ENCODE measurements around the gene GATA2.

The GATA2 gene

DNA sequence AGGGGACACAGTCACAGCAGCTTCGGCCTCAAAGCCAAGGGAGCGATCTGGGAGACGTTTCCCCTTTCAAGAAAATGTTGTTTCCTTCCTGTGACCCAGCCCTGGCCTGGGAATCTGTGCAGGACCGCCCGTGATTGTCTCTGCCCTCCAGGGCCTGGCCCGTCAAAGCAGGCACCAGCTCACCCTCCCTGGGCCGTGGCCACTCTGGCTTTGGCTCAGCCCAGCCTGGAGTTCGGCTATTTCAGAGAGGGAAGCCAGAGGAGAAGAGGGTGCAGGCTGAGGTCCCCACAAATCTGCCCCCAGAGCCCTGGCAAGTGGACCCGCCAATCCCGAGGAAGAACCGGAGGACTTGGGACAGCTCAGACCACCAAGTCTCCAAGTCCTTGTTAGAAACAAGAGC is 12.7 kb downstream of the GATA2 start:
- TF ChIP-seq, protein P1, sequence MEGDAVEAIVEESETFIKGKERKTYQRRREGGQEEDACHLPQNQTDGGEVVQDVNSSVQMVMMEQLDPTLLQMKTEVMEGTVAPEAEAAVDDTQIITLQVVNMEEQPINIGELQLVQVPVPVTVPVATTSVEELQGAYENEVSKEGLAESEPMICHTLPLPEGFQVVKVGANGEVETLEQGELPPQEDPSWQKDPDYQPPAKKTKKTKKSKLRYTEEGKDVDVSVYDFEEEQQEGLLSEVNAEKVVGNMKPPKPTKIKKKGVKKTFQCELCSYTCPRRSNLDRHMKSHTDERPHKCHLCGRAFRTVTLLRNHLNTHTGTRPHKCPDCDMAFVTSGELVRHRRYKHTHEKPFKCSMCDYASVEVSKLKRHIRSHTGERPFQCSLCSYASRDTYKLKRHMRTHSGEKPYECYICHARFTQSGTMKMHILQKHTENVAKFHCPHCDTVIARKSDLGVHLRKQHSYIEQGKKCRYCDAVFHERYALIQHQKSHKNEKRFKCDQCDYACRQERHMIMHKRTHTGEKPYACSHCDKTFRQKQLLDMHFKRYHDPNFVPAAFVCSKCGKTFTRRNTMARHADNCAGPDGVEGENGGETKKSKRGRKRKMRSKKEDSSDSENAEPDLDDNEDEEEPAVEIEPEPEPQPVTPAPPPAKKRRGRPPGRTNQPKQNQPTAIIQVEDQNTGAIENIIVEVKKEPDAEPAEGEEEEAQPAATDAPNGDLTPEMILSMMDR (IDR thresholded peaks at IDR 0.05; ENCODE audit: low read depth, low read length), result no peak
- TF ChIP-seq POLR2A (IDR thresholded peaks at IDR 0.05; ENCODE audit: extremely low read depth, insufficient read length) (no peak), MAX (IDR thresholded peaks at IDR 0.05; ENCODE audit: low read depth, low read length) (no peak), MYC (IDR thresholded peaks at IDR 0.05; ENCODE audit: low read depth, low read length) (no peak)
- no peak for DNase-seq (ENCODE audit: low read depth)
- no peak overlapping the region for H3K4me3 ChIP-seq (ENCODE audit: low read depth, low read length)

- TF ChIP-seq MAX (IDR thresholded peaks at IDR 0.05; ENCODE audit: low read depth, low read length) (no peak), POLR2A (IDR thresholded peaks at IDR 0.05; ENCODE audit: extremely low read depth, insufficient read length) (no peak), MYC (IDR thresholded peaks at IDR 0.05; ENCODE audit: low read depth, low read length) (no peak)
- TF ChIP-seq, protein P1 (IDR thresholded peaks at IDR 0.05; ENCODE audit: low read depth, low read length), result no peak
- DNase-seq (ENCODE audit: low read depth), result no peak
- no peak overlapping the region for H3K4me3 ChIP-seq (ENCODE audit: low read depth, low read length)
Measured at GRCh38 chr3:128479558-128480086, 13.4 kb downstream of the GATA2 start.

DNA sequence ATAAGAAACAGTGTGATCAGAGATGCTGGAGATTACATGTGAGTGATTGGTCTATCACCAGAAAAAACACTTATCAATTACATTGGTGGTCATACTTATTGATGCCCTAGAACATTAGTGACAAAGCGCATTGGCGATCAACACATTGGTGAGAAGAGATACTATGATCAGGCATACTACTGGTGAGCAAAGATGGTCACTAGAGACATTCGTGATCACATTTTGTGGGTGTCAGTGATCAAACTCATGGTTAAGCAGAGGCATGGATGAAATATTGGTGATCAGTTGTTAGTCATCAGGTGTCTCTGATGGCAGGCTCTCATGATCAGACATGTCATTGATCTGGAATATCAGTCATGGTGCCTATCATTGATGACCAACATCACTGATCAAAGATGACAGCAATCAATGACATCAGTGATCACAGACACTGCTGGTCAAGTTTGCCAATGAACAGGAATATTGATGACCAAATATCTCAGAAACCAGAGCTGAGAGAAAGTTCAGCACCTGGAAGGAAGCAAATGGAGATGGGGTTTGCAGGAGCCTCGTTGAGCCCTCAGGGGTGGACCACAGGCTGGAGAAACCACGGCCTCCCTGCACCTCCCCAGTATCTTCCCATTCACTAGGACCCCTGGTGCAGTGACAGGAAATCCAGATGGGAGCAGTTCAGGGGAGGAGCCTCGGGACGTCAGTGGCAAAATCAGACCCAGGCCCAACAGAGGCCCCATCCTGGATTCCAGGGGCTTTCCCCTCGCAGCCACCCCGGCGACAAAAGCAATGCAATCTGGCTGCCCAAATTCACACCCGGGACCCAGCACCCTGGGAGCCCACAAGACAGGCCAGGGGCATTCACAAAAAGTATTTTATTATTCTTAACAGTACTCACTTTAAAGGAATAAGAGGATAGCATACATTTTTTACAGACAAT is 14.2 kb downstream of the GATA2 start:
- H3K4me3 ChIP-seq (ENCODE audit: low read depth, low read length), result no peak overlapping the region
- DNase-seq (ENCODE audit: low read depth), result no peak
- no peak for TF ChIP-seq POLR2A (IDR thresholded peaks at IDR 0.05; ENCODE audit: extremely low read depth, insufficient read length)
- no peak for TF ChIP-seq MAX (IDR thresholded peaks at IDR 0.05; ENCODE audit: low read depth, low read length)
- TF ChIP-seq MYC (IDR thresholded peaks at IDR 0.05; ENCODE audit: low read depth, low read length), result no peak
- TF ChIP-seq, protein P1 (IDR thresholded peaks at IDR 0.05; ENCODE audit: low read depth, low read length), result no peak

- no peak overlapping the region for H3K4me3 ChIP-seq (ENCODE audit: low read depth, low read length)
- no peak for TF ChIP-seq MAX (IDR thresholded peaks at IDR 0.05; ENCODE audit: low read depth, low read length)
- TF ChIP-seq, protein P1 (IDR thresholded peaks at IDR 0.05; ENCODE audit: low read depth, low read length), result no peak
- no peak for TF ChIP-seq MYC (IDR thresholded peaks at IDR 0.05; ENCODE audit: low read depth, low read length)
- no peak for TF ChIP-seq POLR2A (IDR thresholded peaks at IDR 0.05; ENCODE audit: extremely low read depth, insufficient read length)
- no peak for DNase-seq (ENCODE audit: low read depth)
Measured at GRCh38 chr3:128476659-128477058, 16.3 kb downstream of the GATA2 start.

GRCh38 chr3:128475355-128475754 is 17.6 kb downstream of the GATA2 start:
- no peak for DNase-seq (ENCODE audit: low read depth)
- no peak overlapping the region for H3K4me3 ChIP-seq (ENCODE audit: low read depth, low read length)
- TF ChIP-seq, protein P1 (IDR thresholded peaks at IDR 0.05; ENCODE audit: low read depth, low read length), result no peak
- TF ChIP-seq MAX (IDR thresholded peaks at IDR 0.05; ENCODE audit: low read depth, low read length) (no peak), MYC (IDR thresholded peaks at IDR 0.05; ENCODE audit: low read depth, low read length) (no peak), POLR2A (IDR thresholded peaks at IDR 0.05; ENCODE audit: extremely low read depth, insufficient read length) (no peak)

All from NB4 (cell line).